Measurements from ENCODE around the gene DUSP15. TPM values are rescaled to one million over a fixed set of nuclear protein-coding genes. Genes with fewer than 3 reads are reported as not detected.

The DUSP15 gene
- total and polyA plus RNA-seq, 12 donors = 0.90 to 7.2 (median 5.0) TPM

- Histone ChIP-seq H3K4me1 (peaks cover 6 to 78% (median 35%) of the 10 kb centered on the region in 9 donors), H3K9me3 (no peaks in the 10 kb centered on the region), H3K27me3 (peaks cover 0 to 4% (median 0%) of the 10 kb centered on the region in 7 donors), H3K4me3 (peak overlapping the region in 8 of 10 donors; percentile 31 to 63 (median 54)), H3K36me3 (no peaks in the 10 kb centered on the region), H3K27ac (peak overlapping the region; percentile 37 to 91 (median 78))
- 45 to 58% methylated on average over 12 of the region's 12 CpGs for WGBS, 2 donors
- DNase-seq = peak; percentile 76 to 84
- TF ChIP-seq CTCF (IDR thresholded peaks at IDR 0.05) = no peak
- intact Hi-C loops (cut with DNase I) = loop anchor here in 1 of 10 donors (10.0 kb wide), 1 partner anchor 242 kb away; no protein-coding TSS in a partner anchor
- ATAC-seq = peak; percentile 66 to 86 (median 74)
Measured at GRCh38 chr20:31842471-31843157, 27.7 kb downstream of the DUSP15 start.

GRCh38 chr20:31841928-31842327 is 28.4 kb downstream of the DUSP15 start:
- Histone ChIP-seq H3K27me3 (peaks cover 0 to 4% (median 0%) of the 10 kb centered on the region in 7 donors), H3K36me3 (no peaks in the 10 kb centered on the region), H3K4me1 (peaks cover 10 to 84% (median 41%) of the 10 kb centered on the region in 9 donors), H3K27ac (peak overlapping the region; percentile 37 to 91 (median 78)), H3K4me3 (peak overlapping the region in 5 of 10 donors; percentile 19 to 63 (median 57)), H3K9me3 (no peaks in the 10 kb centered on the region)
- no peak for TF ChIP-seq CTCF (IDR thresholded peaks at IDR 0.05)
- ATAC-seq (peak in 3 of 8 donors; percentile 4 to 19 (median 9)), DNase-seq (no peak)
- intact Hi-C loops (cut with DNase I) = loop anchor here in 1 of 10 donors (10.0 kb wide), 1 partner anchor 243 kb away; no protein-coding TSS in a partner anchor
- 37 to 43% methylated on average over 8 of the region's 8 CpGs for WGBS, 2 donors

DNA sequence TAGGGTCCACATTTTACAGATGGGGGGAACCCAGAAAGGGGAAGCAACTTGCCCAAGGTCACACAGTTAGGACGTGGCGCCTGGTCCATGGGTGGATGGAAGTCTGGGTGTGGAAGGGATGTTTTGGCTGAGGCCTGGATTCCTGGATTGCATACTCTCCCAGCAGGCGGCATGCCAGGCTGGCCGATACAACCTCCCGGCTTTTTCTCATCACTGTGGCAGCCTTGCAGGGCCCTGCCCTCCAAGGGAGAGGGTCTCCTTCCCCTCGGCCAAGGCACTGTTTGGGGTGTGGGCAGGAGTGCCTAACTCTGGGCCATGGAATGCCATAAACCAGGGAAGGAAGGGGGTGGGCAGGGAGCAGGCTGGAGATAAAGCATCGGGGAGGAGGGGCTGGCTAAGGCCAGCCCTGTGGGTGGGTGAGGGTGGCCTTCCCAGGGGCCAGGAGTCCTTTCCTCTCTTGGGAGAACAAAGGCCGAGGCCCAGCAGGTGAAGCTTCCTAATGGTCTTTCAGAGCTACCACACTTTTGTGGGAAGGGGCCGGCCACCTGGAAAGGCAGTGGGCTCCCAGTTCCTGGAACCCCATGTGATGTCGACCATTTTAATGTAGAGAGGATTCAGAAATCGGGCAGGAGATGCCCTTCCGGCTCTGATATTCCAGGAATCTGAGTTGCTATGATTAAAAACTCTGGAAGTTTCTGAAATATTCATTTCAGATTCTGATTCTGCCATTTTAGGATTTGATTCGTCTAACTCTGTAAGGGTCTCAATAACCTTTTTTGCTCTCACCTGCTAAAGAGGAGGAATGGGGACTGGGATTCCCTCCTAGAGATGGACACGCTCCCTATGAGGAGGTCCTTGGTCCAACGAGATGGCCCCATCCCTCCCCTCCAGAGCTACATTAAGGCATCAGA is 29.2 kb downstream of the DUSP15 start:
- Histone ChIP-seq H3K9me3 (no peaks in the 10 kb centered on the region), H3K27me3 (peaks cover 0 to 4% (median 0%) of the 10 kb centered on the region in 7 donors), H3K4me1 (peaks cover 17 to 86% (median 49%) of the 10 kb centered on the region in 9 donors), H3K4me3 (no peak overlapping the region), H3K27ac (peak overlapping the region in 8 of 10 donors; percentile 67 to 91 (median 82)), H3K36me3 (no peaks in the 10 kb centered on the region)
- 74 to 82% methylated on average over 15 of the region's 15 CpGs for WGBS, 2 donors
- intact Hi-C loops (cut with DNase I) = loop anchor here in 1 of 10 donors (10.0 kb wide), 1 partner anchor 244 kb away; no protein-coding TSS in a partner anchor
- no peak for DNase-seq
- ATAC-seq = no peak
- TF ChIP-seq CTCF (IDR thresholded peaks at IDR 0.05) = no peak
